SKM-1 (cell line): Measurements from ENCODE around the gene TSPY4.
"Not testable (repeated sequence)": the region's sequence is repeated elsewhere in the genome, so short reads cannot be mapped to it uniquely, and the experiment has no call there.

Experiments used
- DNase-seq: peaks from one replicate; lab custom pipeline; 2025; ENCODE audit not compliant: unreplicated experiment; lab: John Stamatoyannopoulos, UW

The TSPY4 gene, protein sequence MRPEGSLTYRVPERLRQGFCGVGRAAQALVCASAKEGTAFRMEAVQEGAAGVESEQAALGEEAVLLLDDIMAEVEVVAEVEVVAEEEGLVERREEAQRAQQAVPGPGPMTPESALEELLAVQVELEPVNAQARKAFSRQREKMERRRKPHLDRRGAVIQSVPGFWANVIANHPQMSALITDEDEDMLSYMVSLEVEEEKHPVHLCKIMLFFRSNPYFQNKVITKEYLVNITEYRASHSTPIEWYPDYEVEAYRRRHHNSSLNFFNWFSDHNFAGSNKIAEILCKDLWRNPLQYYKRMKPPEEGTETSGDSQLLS

DNA sequence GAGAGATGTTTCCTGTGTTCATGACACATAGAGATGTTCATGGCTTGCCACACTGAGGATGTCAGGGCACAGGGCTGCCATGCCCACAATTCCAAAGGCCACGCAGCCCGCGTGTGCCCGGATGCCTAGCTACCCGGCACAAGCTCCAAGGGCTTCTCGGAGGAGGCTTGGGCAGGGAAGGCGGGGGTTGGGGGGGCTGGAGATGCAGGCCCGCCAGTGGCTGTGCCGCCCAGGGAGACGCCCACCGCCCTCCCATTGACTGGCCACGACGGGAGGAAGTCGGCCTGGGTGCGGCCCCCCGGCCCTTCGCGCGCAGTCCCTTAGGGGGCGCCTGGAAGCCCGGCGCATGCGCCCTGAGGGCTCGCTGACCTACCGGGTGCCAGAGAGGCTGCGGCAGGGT is at the start of gene TSPY4:
Gene TSPY4, plus strand, starts transcription at position 301 of the 400 bp plus-strand sequence. Its CDS starts 46 bp downstream, at position 347.
- DNase-seq = not testable (repeated sequence)

GRCh38 chrY:9320996-9321395 is 16.3 kb upstream of the TSPY4 start:
- DNase-seq = no peak

DNA sequence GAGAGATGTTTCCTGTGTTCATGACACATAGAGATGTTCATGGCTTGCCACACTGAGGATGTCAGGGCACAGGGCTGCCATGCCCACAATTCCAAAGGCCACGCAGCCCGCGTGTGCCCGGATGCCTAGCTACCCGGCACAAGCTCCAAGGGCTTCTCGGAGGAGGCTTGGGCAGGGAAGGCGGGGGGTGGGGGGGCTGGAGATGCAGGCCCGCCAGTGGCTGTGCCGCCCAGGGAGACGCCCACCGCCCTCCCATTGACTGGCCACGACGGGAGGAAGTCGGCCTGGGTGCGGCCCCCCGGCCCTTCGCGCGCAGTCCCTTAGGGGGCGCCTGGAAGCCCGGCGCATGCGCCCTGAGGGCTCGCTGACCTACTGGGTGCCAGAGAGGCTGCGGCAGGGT is 20.2 kb downstream of the TSPY4 start, which contains the start of gene TSPY8:
Gene TSPY8, plus strand, starts transcription at position 301 of the 400 bp plus-strand sequence. Its CDS starts 46 bp downstream, at position 347.
- not testable (repeated sequence) for DNase-seq
